PFSK-1 (cell line): ENCODE data around the gene DIP2B.

Experiments used
- POLR2AphosphoS5 ChIP-seq: IDR thresholded peaks from 2 replicates; pipeline ENCODE4 v1.6.1; 2012; ENCODE audit warnings: low read depth, mild to moderate bottlenecking, control low read depth, low read length, moderate library complexity
- REST ChIP-seq, 2 experiments: IDR thresholded peaks; 2 replicates each; pipeline versions ENCODE4 v1.6.1 to v1.8.0; 2011 to 2012; ENCODE audit warnings: low read depth in 2 of 2, low read length in 2 of 2, control low read depth in 1 of 2, inconsistent platforms in 1 of 2, mild to moderate bottlenecking in 1 of 2, moderate library complexity in 1 of 2; ENCODE audit not compliant: insufficient read depth in 1 of 2
- TAF1 ChIP-seq: IDR thresholded peaks from 2 replicates; pipeline ENCODE4 v1.6.1; 2012; ENCODE audit warnings: low read length, control low read depth, borderline replicate concordance; ENCODE audit not compliant: insufficient read depth

- TF ChIP-seq POLR2AphosphoS5 (no peak), TAF1 (no peak), REST (IDR thresholded peaks at IDR 0.05; ENCODE audit: insufficient read depth in 1 of 2, low read depth in 2 of 2, low read length in 2 of 2) (no peak)
Measured at GRCh38 chr12:50640321-50640939, 135.6 kb downstream of the DIP2B start.
